Renal cortical epithelial cell (primary cell): ENCODE results near the gene STXBP6. TPM values are rescaled to one million over a fixed set of nuclear protein-coding genes. Genes with fewer than 3 reads are reported as not detected.
"Not testable (repeated sequence)": the region's sequence is repeated elsewhere in the genome, so short reads cannot be mapped to it uniquely, and the experiment has no call there.

ENCODE experiments used
- DNase-seq: peaks from one replicate; pipeline ENCODE4 v3.0.0-alpha.2; 2011; ENCODE audit warnings: low read depth
- total RNA-seq: library from RNA; depleted of rRNA; stranded (reverse); fragments of >200 nt; gene quantifications from 2 replicates; pipeline ENCODE4 v1.2.3, GENCODE V29; 2014

The STXBP6 gene
- total RNA-seq, 1 donor from 2014 or later, result 0.50 TPM

DNA sequence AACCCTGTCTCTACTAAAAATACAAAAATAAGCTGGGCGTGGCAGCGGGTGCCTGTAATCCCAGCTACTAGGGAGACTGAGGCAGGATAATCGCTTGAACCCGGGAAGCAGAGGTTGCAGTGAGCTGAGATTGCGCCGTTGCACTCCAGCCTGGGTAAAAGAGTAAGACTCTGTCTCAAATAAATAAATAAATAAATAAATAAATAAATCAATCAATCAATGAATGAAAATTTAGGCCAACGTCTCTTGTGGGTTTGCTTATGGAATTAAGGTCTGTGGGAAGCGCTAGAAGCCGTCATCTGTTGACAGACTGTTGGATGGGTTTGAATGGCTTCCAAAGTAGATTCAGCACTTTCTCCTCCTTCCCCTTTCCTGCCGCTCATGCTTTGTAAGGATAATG lies 246.5 kb downstream of the STXBP6 start:
- not testable (repeated sequence) for DNase-seq

GRCh38 chr14:24802236-24802635 lies 247.7 kb downstream of the STXBP6 start:
- DNase-seq, result no peak

DNA sequence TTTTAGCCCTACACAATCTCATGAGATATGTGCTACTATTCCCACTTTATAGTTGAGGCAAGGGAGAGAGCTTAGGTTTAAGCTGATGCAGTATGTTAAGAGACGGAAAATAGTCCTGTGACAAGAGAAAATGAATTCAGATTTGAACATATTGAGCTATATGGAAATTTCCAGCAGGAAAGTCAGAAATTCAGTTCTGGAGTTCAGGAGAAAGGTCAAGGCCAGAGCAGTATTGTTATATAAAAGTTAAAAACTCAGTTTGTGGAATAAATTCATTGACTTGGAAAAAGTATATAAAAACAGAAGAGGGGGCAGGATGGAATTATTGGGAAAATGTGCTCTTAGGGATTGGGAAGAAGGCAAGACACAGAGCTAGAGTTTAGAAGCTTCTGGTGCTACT lies 248.9 kb downstream of the STXBP6 start:
- no peak for DNase-seq

GRCh38 chr14:24798911-24799462 lies 251.0 kb downstream of the STXBP6 start:
- no peak for DNase-seq

- DNase-seq, result no peak
These were observed 254.5 kb downstream of the STXBP6 start for GRCh38 chr14:24795406-24795805.

DNA sequence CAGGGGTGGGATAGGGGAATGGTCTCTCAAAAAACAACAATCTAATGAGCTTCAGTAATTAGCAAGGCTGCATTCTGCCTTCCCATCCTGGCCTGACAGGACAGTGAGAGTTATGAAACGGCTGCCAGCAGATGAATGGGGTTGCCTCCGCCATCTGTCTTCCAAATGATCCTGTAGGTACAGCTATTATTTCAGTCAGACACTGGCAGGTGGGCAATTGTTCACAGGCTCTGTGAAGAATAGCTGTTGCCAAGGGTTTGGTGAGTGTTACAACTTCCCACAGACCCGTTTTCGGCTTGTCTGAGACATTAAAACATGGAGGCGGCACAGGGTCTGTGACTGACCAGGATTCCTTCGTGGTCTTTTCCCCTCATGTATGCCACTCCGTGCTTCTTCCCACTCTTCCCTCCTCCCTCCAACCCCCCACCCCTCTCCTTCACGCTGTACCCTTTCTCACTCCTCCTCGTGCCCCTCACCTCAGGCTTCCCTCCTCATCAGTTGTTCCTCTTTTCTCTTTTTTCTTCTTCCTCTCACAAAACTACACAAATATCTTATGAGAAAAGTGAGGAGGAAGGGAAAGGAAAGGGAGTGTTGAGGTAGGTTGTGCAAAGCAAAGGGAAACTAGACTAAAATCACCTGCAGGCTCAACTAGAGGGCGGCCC lies 255.2 kb downstream of the STXBP6 start:
- no peak for DNase-seq

DNA sequence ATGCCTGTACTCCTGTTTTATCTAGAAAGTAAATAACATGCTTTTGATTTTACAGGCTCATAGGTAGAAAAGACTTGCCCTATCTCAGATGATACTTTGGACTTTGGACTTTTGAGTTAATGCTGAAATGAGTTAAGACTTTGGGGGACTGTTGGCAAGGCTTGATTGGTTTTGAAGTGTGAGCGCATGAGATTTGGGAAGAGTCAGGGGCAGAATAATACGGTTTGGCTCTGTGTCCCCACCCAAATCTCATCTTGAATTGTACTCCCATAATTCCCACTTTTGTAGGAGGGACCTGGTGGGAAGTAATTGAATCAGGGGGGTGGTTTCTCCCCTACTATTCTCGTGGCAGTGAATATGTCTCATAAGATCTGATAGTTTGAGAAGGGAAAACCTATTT lies 259.8 kb downstream of the STXBP6 start:
- no peak for DNase-seq

DNA sequence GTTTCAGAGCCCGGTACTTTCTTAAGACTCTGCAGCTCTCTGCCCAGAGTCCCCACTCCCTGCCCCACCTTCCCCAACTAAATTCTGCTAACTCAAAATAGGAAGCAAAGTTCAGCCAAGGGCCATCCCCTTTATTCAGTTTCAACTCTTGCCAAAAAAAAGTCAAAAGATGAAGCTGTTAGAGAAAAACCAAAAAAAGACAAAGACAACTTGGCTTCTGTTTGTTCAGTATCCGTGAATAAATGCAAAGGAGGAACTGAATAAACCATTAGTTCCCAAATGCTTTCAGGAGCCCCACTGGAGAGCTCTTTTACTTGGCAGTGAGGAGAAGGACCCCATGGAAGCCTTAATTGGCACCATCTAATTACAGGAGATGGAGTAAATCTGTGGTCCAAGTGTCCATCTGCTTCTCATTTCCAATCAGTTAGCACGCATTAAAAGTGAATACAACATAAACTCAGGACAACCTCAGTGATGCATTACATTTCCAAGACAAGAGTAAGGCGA lies 260.5 kb downstream of the STXBP6 start:
- DNase-seq, result no peak

GRCh38 chr14:24785698-24786097 lies 264.2 kb downstream of the STXBP6 start:
- DNase-seq, result no peak

- no peak for DNase-seq
These were observed 265.0 kb downstream of the STXBP6 start for GRCh38 chr14:24784981-24785380.

GRCh38 chr14:24783791-24784190 lies 266.2 kb downstream of the STXBP6 start:
- no peak for DNase-seq

GRCh38 chr14:24780281-24780680 lies 269.7 kb downstream of the STXBP6 start:
- DNase-seq, result no peak

DNA sequence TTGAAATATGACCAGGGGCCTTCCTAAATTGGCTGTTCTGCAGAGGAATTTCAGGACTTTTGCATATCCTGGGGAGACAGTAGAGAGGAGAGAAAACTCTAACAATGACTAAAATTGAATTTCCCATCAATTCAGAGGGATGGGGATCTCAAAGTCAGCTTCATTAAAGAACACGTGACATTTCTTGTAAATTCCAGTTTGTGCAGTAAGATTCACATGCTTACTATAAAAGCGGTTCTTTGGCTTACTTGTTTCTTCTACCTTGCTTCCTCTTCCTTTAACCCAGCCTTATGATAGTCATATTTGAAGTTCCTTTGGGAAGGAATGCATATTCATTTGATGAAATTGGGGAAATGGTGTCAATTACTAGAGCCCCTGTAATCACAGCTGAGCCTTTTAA lies 272.3 kb downstream of the STXBP6 start:
- DNase-seq, result no peak

- DNase-seq, result no peak
These were observed 274.0 kb downstream of the STXBP6 start for GRCh38 chr14:24775950-24776349.

- DNase-seq, result no peak
These were observed 275.6 kb downstream of the STXBP6 start for GRCh38 chr14:24774187-24774915.

GRCh38 chr14:24773564-24773963 lies 276.4 kb downstream of the STXBP6 start:
- not testable (repeated sequence) for DNase-seq

DNA sequence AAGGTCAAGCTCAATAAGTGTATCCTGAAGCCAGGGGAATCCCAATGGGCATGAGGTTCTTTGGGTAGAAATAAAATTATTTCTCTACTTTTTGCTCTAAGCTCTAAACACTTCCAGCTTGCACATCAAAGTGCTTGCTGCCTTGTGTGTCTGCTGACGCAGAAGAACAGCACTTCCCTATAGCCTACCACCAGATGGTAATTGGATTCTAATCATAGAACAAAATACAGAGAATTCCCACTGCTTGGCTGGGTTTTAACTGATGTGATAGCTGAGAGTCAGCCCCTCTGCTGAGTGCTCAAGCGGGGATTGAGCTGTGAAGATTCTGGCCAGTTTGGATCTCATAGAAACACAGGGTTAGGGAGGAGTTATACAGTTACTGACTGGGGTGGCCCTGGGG lies 283.5 kb downstream of the STXBP6 start:
- DNase-seq, result no peak

DNA sequence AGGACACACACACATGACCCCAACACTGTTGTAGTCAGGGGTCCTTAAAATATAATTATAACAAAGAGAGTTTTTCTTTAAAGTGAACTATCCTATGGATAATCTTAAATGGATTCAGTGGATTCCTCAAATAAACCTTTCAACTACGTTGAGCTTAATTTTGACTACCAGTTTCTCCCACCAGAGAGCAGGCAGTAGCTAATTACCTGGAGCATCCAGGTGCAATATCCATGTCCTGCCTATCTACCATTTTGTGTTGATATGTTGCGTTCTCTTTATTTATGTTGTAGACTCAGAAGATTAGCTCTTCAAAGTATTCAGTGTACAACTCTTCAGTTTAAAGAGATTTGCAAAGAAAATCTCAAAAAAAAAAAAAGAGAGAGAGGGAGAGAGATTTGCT lies 288.8 kb downstream of the STXBP6 start:
- DNase-seq, result no peak
